Stomach (tissue), 9 donors: ENCODE data around the gene FAF2. TPM values are rescaled to one million over a fixed set of nuclear protein-coding genes. Genes with fewer than 3 reads are reported as not detected.

Source experiments
- DNase-seq, 2 donors: peaks; one replicate each; pipeline versions ENCODE4 v3.0.0 to v3.0.0-alpha.2; 2013 to 2019
- H3K27ac ChIP-seq, 5 donors: fragments of 200-600 bp in 4 of 5; sonication (generic) in 4 of 5; one replicate each; pipeline ENCODE4 v1.5.1; 2013 to 2019; ENCODE audit warnings: mild to moderate bottlenecking in 1 of 5, moderate library complexity in 1 of 5
- H3K27me3 ChIP-seq, 3 donors: fragments of 200-600 bp; sonication (generic); one replicate each; pipeline ENCODE4 v1.5.1; 2017 to 2019; ENCODE audit warnings: mixed run types in 1 of 3
- H3K36me3 ChIP-seq, 4 donors: fragments of 200-600 bp; sonication (generic); 1 replicate in 3 of 4; 2 replicates in 1 of 4; pipeline ENCODE4 v1.5.1; 2016 to 2019
- H3K4me1 ChIP-seq, 4 donors: fragments of 200-600 bp; sonication (generic); one replicate each; pipeline ENCODE4 v1.5.1; 2016 to 2019
- H3K4me3 ChIP-seq, 4 donors: fragments of 200-600 bp; sonication (generic) in 3 of 4; one replicate each; pipeline ENCODE4 v1.5.1; 2016 to 2019; ENCODE audit warnings: mild to moderate bottlenecking in 1 of 4
- H3K9me3 ChIP-seq, 4 donors: fragments of 200-600 bp; sonication (generic); one replicate each; pipeline ENCODE4 v1.5.1; 2016 to 2019
- CTCF ChIP-seq, 7 experiments: fragments of 450-650 bp in 4 of 7; fragments of 200-600 bp in 3 of 7; sonication (generic) in 3 of 7; IDR thresholded peaks; one replicate each; pipeline ENCODE4 v1.5.1; 2016 to 2019; ENCODE audit warnings: antibody characterized with exemption in 7 of 7, control low read depth in 2 of 7, mild to moderate bottlenecking in 1 of 7
- EP300 ChIP-seq: sonication (generic); formaldehyde crosslinking; IDR thresholded peaks from one replicate; pipeline ENCODE4 v1.6.1; 2017; ENCODE audit warnings: antibody characterized with exemption
- POLR2A ChIP-seq, 4 donors: fragments of 450-650 bp; IDR thresholded peaks; one replicate each; pipeline ENCODE4 v1.6.1; 2016; ENCODE audit warnings: antibody characterized with exemption in 4 of 4, control low read depth in 2 of 4, mild to moderate bottlenecking in 1 of 4, moderate library complexity in 1 of 4
- POLR2AphosphoS5 ChIP-seq, 3 donors: sonication (generic); formaldehyde crosslinking; IDR thresholded peaks; one replicate each; pipeline ENCODE4 v1.6.1; 2016; ENCODE audit warnings: antibody characterized with exemption in 3 of 3
- WGBS, 5 donors: extraction: QIAGEN DNeasy Blood & Tissue Kit in 3 of 5; methylation state at CpG; one replicate each; pipeline versions ENCODE4 v1.1.5 to v1.1.7; 2013 to 2018; 5-methylcytosine and 5-hydroxymethylcytosine counted together
- intact Hi-C: fragments of 100-400 bp; cut with DNase I; formaldehyde crosslinking; loops from one replicate; pipeline ENCODE4 v1.15.1; 2023; ENCODE audit warnings: low total_unique reads
- polyA plus RNA-seq, 3 donors: library from polyadenylated mRNA; stranded (reverse); fragments of 200-250 nt; gene quantifications; one replicate each; pipeline ENCODE4 v1.2.3, GENCODE V29; 2013
- total RNA-seq, 5 donors: library from RNA; depleted of rRNA; stranded (reverse); fragments of >200 nt; gene quantifications; one replicate each; pipeline versions ENCODE4 v1.1.0 to v1.2.3, GENCODE V29; 2014 to 2016
- donor health status: healthy with polysubstance abuse.
- donor health status: Bipolar disorder and iron deficiency.
- donor health status: healthy.

The FAF2 gene
- total and polyA plus RNA-seq, 8 donors = 5.7 to 57.2 (median 22.6) TPM

GRCh38 chr5:176530393-176530982 is 82.3 kb downstream of the FAF2 start:
- Histone ChIP-seq H3K36me3 (peaks cover 40 to 64% (median 57%) of the 10 kb centered on the region in 4 donors), H3K4me3 (peak overlapping the region in 1 of 4 donors; percentile 14), H3K9me3 (no peaks in the 10 kb centered on the region), H3K27ac (peak overlapping the region in 3 of 5 donors; percentile 43 to 50 (median 45)), H3K4me1 (peaks cover 45 to 68% (median 53%) of the 10 kb centered on the region in 4 donors), H3K27me3 (no peaks in the 10 kb centered on the region)
- TF ChIP-seq POLR2AphosphoS5 (IDR thresholded peaks at IDR 0.05) = no peak
- no peak for TF ChIP-seq POLR2A (IDR thresholded peaks at IDR 0.05)
- no peak for TF ChIP-seq CTCF (IDR thresholded peaks at IDR 0.05)
- no peak for TF ChIP-seq EP300
- no peak for DNase-seq
- 53 to 92% (median 77%) methylated on average over 6 to 28 of the region's 28 CpGs for WGBS, 5 donors
- intact Hi-C loops = no loop called here

GRCh38 chr5:176530983-176531901 is 83.1 kb downstream of the FAF2 start:
- peaks cover 40 to 59% (median 56%) of the 10 kb centered on the region in 4 donors for H3K36me3 ChIP-seq
- H3K4me1 ChIP-seq = peaks cover 51 to 75% (median 61%) of the 10 kb centered on the region in 4 donors
- WGBS, 5 donors = 61 to 74% (median 71%) methylated on average over 10 to 24 of the region's 24 CpGs
- peak in 1 of 2 donors; percentile 77 for DNase-seq
- no peaks in the 10 kb centered on the region for H3K9me3 ChIP-seq
- peak overlapping the region in 3 of 5 donors; percentile 10 to 50 (median 45) for H3K27ac ChIP-seq
- H3K4me3 ChIP-seq = no peak overlapping the region
- no peaks in the 10 kb centered on the region for H3K27me3 ChIP-seq
- TF ChIP-seq CTCF (IDR thresholded peaks at IDR 0.05) (no peak), POLR2A (IDR thresholded peaks at IDR 0.05) (no peak), EP300 (no peak), POLR2AphosphoS5 (IDR thresholded peaks at IDR 0.05) (no peak)
- intact Hi-C loops = no loop called here

GRCh38 chr5:176531902-176532493 is 83.8 kb downstream of the FAF2 start:
- Histone ChIP-seq H3K4me1 (peaks cover 51 to 77% (median 63%) of the 10 kb centered on the region in 4 donors), H3K4me3 (no peak overlapping the region), H3K36me3 (peaks cover 40 to 54% (median 53%) of the 10 kb centered on the region in 4 donors), H3K9me3 (no peaks in the 10 kb centered on the region), H3K27me3 (no peaks in the 10 kb centered on the region), H3K27ac (peak overlapping the region in 2 of 5 donors; percentile 45 to 50)
- no peak for DNase-seq
- TF ChIP-seq CTCF (IDR thresholded peaks at IDR 0.05) = no peak
- no peak for TF ChIP-seq POLR2AphosphoS5 (IDR thresholded peaks at IDR 0.05)
- no peak for TF ChIP-seq EP300
- TF ChIP-seq POLR2A (IDR thresholded peaks at IDR 0.05) = no peak
- 82 to 91% (median 89%) methylated on average over 10 to 28 of the region's 28 CpGs for WGBS, 5 donors
- intact Hi-C loops = no loop called here

GRCh38 chr5:176532795-176533194 is 84.6 kb downstream of the FAF2 start:
- H3K4me1 ChIP-seq = peaks cover 51 to 77% (median 63%) of the 10 kb centered on the region in 4 donors
- TF ChIP-seq EP300 (no peak), POLR2A (IDR thresholded peaks at IDR 0.05) (no peak), POLR2AphosphoS5 (IDR thresholded peaks at IDR 0.05) (no peak), CTCF (IDR thresholded peaks at IDR 0.05) (no peak)
- H3K4me3 ChIP-seq = no peak overlapping the region
- H3K27ac ChIP-seq = peak overlapping the region in 4 of 5 donors; percentile 99
- H3K27me3 ChIP-seq = no peaks in the 10 kb centered on the region
- intact Hi-C loops = no loop called here
- DNase-seq = no peak
- H3K36me3 ChIP-seq = peaks cover 39 to 46% (median 45%) of the 10 kb centered on the region in 4 donors
- H3K9me3 ChIP-seq = no peaks in the 10 kb centered on the region
- 87 to 93% (median 92%) methylated on average over 4 to 9 of the region's 9 CpGs for WGBS, 5 donors
